SIG-M5 (cell line): Measurements from ENCODE around the gene ATXN7L1.

Source experiments
- DNase-seq: peaks from one replicate; lab custom pipeline; 2025; lab: John Stamatoyannopoulos, UW

Gene ATXN7L1

DNA sequence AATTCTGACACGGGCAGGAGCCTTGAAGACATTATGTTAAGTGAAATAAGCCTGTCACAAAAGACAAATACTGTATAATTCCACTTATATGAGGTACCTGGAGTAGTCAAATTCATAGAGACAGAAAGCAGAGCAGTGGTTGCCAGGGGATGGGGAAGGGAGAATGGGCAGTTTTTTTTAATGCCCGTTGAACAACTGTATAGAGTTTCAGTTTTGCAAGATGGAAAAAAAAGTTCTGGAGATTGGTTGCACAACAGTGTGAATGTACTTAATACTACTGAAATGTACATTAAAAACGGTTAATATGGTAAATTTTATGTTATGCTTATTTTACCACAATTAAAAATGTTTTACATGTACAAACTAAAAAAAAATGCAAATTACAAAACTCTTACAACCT, 231.5 kb downstream of the ATXN7L1 start:
- no peak for DNase-seq

DNA sequence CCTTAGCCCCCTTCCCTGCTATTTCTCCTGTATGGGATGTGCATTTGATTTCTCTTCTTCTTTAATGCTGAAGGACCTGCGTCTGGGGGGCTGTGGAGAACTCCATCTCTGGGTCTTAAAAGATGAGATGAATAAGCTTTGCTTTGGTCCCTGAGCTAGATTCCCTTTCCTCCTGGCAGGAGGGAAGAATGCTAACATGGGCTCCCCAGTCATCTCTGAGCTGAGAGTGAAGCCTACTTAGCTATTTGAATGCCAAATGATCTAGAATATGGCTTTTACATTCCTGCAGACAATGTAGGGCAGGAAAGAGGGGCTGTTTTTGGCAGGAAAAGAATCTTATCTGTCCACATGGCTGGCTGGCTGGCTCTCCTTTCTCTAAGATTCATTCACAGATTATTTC, 232.5 kb downstream of the ATXN7L1 start:
- DNase-seq = no peak

DNA sequence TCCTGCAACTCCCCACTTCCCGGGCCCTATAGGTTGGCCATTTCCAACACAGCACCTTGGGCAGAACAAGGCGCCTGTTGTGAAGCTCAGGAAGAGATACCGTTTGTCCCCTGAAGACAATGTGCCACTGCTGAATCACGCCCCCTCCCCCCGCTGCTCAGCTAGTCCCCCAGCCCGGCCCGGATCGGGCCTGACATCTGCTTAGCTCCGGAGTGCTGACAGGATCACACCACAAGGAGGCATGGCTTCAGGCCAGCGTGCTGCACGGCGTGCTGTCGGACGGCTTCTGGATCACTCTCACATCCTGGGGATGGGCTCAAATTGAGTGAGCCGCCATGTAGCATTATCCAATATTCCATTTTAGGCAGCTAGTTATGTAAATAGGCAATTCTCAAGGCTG, 233.0 kb downstream of the ATXN7L1 start:
- no peak for DNase-seq

DNA sequence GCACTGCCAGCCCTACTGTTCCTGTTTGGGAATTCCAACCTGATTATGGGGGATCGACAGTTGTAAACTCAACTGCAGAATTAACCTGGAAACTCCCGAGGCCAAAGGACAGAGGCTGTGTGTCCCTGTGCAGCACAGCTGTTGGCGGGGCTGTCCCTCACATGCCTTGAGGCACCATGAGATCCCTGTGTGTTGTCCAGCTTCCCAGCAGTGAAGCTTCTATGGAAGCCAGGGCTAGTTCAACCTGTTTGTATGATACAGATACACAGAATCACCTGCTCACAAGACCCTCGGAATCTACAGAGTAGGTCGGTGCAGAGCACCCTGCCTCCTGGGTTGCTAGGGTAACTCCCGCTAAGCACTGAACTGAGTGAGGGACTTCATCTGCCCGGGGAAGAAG, 234.1 kb downstream of the ATXN7L1 start:
- no peak for DNase-seq

DNA sequence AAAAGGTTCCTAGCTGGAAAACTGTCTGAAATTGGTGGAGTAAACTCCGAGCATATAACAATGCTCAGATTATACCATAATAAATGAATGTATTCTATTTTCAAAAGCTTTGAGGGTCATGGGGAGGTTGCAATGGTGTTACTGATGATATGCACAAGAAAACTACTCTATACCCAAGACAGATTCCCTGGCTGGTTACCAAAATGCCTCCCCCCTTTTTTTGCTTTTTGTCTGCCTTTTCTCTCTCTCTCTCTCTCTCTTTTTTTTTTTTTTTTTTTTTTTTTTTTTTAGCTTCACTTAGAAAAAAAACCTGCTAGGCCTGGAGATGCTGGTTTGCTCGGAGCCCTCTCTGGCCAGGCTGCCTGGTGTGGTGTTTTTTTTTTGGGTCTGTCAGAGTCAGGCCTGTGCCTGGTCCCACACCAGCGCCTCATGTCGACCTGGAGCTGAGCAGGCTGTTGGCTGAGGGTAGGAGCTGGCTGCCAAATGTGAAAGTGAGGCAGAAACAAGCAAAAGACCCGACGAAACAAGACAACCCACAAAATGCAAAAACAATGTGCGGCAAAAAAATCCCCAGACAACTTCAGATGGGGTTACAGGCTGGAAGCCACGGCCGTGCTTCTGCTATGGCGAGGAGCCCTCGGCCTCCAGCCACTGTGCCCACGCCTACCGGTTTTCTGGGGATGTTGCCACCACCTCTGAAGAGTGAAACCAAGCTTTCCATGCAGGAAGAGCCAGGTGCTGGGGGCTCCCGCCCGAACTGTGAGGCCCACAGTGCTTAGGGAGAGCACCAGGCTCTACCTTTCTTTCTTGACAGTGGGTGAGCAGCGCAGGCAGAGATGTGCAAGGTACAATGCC, 235.2 kb downstream of the ATXN7L1 start:
- no peak for DNase-seq

DNA sequence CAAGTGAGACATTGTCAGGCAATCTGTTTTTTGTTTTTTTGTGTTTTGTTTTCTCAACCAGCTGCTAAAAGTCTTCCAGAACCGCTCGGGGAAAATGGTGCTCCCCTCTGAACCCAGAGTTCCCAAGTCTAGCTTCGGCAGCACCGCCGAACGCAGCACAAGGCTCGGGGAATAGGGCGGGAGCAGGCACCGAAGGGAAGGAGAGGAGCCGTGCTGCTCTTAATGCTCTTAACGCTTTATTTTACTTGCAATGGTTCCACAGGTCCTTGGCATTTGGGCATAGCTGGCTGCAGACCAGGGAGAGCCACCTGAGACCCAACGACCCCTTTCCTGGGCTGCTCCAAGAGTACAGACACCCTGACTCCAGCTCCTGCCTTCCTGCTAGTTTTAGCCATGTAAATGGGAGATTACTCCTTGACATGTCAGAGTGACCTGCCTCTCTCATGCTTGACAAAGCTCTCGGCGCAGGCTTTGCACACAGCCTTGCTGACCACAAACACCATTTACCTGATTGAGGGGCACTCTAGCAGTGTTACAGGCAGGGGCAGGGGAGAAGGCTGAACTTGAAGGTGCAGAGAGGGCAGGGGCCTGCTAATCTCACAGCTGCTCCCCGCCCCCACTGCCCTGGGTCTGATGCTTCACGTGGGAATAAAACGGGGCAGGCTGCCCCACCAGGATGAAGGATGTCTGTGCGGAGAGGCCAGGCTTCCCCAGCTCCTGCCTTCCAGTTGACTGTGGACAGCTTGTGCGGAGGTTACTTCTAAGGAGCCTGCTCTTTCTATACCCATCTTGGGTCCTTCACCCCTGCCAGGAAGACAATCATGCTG, 236.5 kb downstream of the ATXN7L1 start:
- no peak for DNase-seq

GRCh38 chr7:105638902-105639495, 237.4 kb downstream of the ATXN7L1 start:
- DNase-seq = no peak

DNA sequence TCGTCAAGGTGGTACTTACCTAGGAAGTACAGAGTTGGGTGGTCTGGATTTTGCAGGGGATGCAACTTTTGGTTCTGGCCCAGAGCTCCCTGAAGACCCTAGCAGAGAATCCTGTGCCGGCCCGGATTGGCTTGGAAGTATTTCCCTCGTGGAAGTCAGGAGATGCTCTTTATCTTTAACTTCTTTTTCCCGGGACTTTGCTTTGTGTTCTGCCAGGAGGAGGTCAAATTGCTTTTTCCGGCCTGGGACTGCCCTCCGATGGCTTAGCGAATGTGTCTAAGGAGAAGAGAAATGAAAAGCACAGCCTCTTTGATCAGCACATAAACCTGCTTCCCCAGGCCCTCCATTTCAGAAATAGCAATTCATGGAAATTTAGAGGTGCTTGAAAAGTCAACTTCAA, 238.1 kb downstream of the ATXN7L1 start:
- no peak for DNase-seq

DNA sequence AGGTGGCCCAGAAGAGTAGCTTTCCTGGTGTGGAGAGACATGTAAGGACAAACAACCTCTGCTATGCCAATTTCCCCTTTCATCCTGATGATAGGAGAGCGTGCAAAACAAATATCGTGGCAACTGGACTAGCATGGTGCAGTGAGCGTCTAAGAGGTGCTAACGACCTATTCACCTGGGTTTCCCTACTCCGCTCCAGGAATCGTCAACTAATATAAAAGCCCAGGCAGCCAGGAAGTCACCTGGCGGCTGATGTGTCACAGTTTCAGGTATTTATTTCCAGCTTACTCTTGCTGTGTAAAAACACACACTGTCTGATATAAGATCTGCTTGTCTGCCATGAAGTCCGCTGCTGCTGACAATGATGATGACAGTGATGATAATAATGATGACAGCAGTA, 238.6 kb downstream of the ATXN7L1 start:
- no peak for DNase-seq

- DNase-seq = no peak
These were observed 239.4 kb downstream of the ATXN7L1 start for GRCh38 chr7:105636982-105637381.

DNA sequence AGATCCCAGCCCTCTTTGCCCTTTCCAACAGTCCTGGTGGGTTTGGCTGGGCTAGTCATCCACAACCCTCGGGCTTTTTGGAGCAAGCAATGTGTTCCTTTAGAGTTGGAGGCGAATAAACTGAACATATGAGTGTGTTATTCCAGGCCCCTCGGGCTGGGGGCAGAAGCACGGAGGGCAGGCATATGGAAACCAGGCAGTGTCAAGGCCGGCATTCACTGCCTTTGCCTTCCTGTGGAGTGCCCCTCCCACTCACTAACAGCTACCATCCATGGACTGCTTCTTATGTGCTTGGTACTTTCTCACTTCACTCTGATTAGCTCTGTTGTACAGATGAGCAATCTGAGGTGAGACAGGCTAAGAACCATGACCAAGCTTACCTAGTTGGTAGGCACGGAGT, 241.2 kb downstream of the ATXN7L1 start:
- no peak for DNase-seq

- DNase-seq = no peak
These were observed 250.4 kb downstream of the ATXN7L1 start for GRCh38 chr7:105625986-105626385.

DNA sequence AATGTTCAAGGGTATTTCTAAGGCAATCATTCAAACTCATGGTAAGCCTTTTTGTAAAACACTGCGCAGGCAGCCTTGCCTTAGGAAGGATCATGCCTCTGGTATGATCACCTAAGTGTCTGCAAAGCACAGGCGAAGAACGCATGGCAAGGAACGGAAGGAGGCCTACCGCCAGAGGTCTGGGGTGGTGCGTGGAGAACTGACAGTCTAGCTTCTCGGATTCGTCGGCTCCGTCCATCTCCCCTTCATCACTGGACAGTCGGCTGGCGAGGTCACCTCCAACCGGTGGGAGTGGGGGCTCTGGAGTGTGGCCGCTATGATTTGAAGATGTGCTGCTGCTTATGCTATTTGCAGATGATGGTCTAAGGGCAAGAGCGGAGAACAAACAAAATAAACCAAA, 252.5 kb downstream of the ATXN7L1 start:
- DNase-seq = no peak

GRCh38 chr7:105623378-105623777, 253.0 kb downstream of the ATXN7L1 start:
- DNase-seq = no peak

- no peak for DNase-seq
These were observed 254.2 kb downstream of the ATXN7L1 start for GRCh38 chr7:105622106-105622731.

DNA sequence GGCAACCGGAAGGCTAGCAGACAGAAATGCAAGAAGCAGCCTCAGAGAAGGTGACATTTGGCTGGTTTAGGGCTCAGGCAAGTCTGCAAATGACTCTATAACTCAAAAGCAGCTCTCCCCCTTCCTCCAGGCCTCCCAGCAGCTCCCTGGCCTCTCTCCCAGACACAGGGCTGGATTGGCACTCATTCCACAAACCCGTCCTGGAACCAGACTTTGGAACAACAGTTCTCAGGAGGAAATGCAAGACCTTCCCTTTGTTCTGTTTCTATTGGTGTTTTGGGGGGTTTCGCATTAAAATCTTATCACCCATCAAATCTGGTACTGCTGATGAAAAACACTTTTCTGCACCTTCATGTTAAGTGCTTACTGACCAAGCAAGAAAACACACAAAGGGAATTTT, 254.8 kb downstream of the ATXN7L1 start:
- no peak for DNase-seq

DNA sequence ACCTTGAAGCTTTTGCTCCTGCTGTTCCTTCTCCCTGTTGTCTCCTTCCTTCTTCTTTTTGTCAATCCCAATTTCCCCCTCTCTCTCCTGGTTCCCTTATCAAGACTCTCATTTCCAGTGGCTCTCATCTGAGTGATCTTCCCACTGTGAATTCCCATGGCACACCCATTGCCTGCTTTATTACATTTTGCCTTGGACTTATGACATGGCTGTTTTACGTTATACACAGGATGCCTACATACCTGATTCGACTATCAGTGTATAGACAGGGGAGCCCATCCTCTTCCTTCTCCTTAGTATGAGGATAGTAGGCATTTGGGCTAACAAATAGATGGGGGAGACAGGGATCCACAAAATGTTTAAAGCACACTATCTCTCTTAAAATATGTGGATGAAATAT, 255.2 kb downstream of the ATXN7L1 start:
- no peak for DNase-seq

DNA sequence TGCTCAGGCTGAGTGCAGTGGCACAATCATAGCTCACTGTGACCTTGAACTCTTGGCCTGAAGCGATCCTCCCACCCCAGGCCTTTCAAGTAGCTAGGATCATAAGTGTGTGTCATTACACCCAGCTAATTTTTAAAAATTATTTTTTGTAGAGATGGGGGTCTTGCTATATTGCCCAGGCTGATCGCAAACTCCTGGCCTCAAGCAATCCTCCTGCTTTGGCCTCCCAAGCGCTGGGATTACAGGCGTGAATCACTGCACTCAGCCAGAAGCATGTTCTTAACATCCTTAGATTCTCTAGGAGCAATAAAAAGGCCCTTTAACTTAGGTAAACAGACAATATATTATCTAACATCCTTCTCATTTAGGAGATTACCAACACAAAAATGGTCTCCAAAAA, 256.8 kb downstream of the ATXN7L1 start:
- no peak for DNase-seq

DNA sequence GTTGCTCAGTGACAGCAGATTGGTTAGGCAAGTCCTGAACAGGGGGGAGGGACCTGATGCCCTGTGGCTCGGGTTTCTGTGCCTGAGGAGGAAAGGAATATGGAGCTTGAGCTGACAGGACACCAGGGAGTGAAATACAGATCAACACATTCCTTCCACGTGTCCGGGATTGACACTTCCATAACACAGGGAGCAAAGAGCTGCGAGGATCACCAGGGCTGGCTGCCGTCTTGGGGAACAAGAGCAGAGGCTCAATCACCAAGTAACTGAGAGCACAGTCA, 258.4 kb downstream of the ATXN7L1 start:
- DNase-seq = no peak

DNA sequence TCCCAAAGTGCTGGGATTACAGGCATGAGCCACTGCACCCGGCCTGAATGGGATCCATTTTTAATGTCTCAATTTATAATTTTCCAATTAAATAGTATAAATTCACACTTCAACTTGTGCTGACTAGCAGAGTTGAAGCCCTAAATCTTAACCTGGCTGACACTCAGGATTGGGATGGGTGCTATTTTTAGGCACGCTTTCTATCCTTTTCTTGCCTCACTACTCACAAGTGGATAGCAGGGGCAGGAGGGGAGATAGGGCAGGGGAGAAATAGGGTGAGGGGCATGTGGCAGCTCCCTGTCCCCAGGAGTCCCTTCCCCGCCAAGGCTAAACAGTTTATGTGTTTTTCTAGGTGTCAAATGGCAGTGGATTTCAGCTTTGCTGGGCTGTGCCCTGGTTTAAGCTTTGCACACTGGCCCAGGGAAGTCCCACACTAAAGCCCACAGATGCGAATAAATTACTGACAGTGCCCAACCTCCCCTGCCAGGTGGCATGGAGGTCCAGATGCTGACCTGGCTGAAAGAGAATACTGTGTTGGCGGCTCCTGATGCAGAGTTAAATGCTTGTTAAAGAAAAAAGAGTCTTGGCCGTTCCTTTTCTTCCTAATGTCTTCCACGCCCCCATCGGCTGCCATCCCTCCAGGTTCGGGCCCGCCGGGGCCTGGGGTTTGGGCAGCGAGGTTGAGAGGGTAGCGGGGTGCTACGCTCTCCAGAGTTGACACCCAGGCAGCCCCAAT, 259.0 kb downstream of the ATXN7L1 start:
- DNase-seq = no peak

DNA sequence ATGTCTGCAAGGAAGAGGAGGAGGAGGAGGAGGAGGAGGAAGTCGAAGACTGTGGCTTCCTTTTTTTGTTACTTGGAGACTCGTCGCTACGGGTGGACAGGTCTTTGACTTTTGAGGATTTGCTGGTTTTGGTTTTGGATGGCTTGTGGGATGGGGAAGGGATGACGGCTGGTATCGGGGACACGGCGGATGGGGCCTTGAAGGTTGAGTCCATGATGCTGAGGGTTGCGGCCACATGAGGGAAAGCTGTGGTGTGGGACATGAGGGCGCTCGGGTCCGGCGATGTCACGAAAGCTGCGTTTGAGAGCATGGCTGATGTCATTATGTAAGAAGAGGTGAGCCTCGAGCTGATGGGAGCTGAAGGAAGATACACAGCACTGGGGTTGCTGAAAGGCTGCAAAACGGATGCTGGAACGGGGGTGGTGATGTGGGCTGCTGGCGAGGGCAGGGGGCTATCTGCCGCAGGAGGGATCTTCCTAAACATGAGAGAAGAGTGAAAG, 262.0 kb downstream of the ATXN7L1 start:
- no peak for DNase-seq
